Measurements from ENCODE around the gene MEI4.
"Not testable (repeated sequence)": the region's sequence is repeated elsewhere in the genome, so short reads cannot be mapped to it uniquely, and the experiment has no call there.

MEI4 gene

DNA sequence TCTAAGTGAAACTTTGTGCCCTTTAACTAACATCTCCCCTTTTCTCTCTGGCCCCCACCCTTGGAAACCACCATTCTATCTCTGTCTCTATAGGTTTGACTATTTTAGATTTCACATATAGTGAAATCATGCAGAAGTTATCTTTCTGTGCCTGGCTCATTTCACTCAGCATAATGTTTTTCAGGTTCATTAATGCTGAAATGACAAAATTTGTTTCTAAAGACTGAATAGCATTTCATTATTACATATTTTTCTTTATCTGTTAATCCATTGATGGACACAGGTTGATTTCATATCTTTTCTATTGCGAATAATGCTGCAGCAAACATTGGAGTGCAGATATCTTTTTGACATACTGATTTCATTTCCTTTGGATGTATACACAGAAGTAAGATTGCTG is 30.7 kb downstream of the MEI4 start:
- DNase-seq, result no peak

DNA sequence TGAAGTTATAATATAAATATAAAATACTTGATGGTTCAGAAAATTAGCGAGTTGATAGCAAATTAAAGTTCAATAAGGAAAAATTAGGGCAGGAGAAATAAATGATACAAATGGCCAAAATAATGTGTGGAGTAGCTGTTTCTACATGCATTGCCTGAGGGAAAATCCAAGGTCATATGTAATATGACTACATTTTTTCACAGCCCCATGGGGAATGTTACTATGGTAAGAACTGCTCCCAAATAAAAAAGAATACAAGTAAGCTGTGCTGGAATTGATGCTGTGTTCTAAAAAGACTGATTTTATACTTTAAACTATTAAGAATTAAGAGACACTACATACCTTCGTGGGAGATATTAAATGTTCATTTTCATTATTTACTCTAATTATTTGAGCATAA is 34.1 kb downstream of the MEI4 start:
- DNase-seq, result no peak

DNA sequence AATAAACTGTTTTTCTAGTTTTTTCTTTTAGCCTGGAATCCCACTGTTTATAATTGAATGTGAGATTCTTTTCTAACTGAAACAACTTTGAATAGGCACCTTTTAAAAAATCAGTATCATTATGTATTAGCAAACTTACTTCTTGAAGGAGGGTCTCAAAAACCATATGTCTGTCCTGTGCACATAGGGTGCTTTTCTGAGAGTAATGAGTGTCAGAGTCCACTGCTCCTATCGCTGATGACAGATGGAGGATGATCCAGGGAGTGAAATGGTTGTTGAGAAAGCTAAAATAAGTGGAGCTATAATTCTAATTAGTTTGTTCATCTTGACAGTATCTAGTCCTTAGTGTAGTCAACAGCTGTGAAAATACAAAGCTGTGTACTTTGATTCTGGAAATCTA is 35.8 kb downstream of the MEI4 start:
- no peak for DNase-seq

DNA sequence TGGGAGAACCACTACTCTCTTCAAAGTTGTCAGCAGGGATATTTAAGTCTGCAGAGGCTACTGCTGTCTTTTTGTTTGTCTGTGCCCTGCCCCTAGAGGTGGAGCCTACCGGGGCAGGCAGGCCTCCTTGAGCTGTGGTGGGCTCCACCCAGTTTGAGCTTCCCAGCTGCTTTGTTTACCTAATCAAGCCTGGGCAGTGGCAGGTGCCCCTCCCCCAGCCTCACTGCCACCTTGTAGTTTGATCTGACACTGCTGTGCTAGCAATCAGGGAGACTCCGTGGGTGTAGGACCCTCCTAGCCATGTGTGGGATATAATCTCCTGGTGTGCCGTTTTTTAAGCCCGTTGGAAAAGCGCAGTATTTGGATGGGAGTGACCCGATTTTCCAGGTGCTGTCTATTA is 47.3 kb downstream of the MEI4 start:
- DNase-seq, result not testable (repeated sequence)

DNA sequence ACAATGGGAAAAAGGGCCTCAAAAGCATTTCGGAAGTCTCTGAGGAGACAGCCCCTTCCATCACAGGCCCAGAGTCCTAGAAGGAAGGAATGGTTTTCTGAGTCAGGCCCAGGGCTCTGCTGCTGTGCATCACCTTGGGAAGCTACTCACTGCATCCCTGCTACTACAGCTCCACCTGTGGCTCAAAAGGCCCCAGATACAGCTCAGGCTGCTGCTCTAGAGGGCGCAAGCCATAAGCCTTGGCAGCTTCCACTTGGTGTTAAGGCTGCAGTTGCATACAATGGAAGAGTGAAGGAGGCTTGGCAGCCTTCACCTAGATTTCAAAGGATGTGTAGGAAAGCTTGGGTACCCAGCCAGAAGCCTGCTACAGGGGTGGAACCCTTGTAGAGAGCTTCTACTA is 54.8 kb downstream of the MEI4 start:
- no peak for DNase-seq

DNA sequence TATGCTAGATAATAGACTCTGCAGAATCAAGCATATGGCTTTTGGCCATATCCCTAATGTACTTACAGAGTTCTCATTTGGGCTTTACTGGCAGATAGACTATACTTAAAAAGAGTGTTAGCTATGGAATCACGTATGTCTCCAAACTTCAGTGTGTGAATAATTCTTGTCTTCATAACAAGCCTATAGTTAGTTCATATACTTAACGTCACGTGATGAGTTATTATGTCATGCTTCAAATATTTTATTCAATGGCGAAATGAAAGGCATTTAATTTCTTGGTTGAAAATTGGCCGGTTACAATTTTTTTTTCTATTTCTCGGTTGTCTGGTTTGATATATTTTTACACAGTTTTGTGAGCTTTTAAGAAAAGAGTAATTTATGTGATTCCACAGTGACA is 62.7 kb downstream of the MEI4 start:
- DNase-seq, result no peak

DNA sequence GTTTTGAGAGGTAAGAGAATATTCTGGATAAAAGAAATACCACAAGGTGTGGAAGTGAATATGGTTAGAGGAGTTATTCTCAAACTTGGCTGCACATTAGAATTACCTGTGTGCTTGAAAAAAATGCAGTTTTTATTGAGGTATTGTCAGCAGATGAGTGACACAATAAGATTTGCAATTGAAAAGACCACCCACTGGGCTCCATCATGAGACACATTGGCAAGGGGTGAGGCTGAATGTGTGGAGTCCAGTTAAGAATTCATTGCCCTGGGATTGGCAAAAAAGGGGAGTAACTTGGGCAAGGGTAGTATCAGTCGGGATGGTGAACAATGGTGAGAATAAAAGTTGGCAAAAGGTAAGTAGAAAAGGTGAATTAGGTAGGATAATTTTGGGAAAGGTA is 63.5 kb downstream of the MEI4 start:
- DNase-seq, result no peak

DNA sequence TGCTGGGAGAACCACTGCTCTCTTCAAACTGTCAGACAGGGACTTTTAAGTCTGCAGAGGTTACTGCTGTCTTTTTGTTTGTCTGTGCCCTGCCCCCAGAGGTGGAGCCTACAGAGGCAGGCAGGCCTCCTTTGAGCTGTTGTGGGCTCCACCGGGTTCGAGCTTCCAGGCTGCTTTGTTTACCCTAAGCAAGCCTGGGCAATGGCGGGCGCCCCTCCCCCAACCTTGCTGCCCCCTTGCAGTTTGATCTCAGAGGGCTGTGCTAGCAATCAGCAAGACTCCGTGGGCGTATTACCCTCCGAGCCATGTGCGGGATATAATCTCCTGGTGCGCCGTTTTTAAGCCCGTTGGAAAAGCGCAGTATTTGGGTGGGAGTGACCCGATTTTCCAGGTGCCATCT is 83.2 kb downstream of the MEI4 start:
- not testable (repeated sequence) for DNase-seq

DNA sequence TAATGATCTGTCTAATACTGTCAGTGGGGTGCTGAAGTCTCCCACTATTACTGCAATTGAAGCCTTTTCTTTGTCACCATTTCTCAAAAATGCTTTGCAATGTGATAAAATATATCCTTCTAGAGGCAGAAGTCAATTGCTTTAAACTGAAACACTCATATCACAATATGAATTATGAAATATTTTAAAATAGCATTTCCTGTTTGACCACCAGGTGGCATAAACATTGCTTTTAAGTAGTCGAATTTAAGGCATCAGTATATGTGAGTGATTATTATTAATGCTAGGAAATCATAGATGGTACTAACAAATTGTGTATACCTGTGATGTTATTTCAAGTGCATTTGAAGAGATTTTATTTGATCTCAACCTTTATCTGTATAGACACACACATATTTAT is 87.5 kb downstream of the MEI4 start:
- no peak for DNase-seq

DNA sequence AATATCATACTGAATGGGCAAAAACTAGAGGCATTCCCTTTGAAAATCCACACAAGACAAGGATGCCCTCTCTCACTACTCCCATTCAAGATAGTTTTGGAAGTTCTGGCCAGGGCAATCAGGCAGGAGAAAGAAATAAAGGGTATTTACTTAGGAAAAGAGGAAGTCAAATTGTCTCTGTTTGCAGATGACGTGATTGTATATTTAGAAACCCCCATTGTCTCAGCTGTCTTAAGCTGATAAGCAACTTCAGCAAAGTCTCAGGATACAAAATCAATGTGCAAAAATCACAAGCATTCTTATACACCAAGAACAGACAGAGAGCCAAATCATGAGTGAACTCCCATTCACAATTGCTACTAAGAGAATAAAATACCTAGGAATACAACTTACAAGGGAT is 99.3 kb downstream of the MEI4 start:
- DNase-seq, result not testable (repeated sequence)

DNA sequence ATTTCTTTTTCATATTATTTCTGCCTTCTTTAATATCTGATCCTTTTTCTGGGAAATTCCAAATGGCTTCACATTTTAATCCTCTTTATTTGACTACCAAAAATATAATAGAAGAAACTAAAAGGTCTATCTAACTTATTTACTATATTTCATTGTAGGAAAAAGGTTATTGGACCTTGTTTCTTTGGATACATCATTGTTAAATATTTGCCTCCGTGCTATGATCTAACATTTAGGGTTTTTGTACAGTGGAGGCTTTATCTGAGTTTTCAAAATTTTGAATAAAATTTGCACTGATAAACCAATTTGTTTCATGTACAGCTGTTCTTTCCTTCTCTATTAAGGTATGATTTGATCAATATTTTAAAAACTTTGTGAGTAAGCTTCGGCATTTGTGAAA is 109.5 kb downstream of the MEI4 start:
- no peak for DNase-seq

DNA sequence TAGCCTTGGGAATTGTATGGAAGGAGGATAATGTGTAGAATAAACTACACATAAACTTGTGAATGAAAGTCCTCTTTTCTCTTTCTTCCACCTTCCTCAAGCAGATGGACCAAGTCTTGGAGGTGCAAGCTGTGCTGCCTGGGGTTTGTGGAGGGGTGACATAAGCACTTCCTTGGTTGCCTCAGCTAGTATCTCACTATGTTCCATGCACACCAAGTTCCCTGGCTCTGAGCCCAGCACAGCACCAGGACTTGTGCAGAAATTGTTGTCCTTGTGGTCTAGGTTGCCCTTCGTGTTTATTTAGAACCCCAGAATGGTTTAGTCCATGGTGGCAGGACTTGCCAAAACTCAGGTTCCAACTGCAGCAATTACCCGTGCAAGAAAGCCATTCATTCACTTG is 110.3 kb downstream of the MEI4 start:
- no peak for DNase-seq

DNA sequence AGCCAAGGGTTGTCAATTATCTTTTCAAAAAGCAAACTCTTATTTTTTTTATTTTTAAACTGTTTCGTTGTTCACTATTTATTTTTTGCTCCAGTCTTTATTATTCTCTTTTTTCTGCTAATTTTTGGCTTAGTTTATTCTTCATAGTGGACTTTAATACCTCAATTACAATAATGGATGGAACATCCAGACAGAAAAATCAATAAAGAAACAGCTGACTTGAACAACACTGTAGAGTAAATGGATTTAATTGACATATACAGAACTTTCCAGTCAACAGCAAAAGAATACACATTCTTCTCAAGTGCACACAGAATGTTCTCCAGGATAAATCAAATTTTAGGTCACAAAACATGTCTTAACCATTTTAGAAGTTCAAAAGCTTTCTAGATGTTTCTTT is 111.5 kb downstream of the MEI4 start:
- DNase-seq, result no peak

DNA sequence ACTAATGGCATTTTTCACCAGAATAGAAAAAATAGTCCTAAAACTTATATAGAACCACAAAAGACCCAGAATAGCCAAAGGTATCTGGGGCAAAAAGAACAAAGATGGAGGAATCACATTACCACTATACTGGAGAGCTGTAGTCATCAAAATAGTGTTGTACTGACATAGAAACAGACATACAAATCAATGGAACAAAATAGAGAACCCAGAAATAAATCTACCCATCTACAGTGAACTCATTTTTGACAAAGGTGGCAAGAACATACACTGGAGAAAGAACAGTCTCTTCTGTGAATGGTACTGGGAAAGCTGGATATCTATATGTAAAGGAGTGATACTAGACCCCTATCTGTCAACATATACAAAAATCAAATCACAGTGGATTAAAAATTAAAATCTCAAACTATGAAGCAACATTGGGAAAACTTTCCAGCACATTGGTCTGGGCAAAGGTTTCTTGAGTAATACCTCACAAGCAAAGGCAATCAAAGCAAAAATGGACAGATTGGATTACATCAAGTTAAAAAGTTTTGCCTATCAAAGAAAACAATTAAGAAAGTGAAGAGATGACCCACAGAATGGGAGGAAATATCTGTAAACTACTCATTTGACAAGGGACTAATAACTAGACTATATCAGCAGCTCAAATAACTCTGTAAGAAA is 120.5 kb downstream of the MEI4 start:
- DNase-seq, result no peak

DNA sequence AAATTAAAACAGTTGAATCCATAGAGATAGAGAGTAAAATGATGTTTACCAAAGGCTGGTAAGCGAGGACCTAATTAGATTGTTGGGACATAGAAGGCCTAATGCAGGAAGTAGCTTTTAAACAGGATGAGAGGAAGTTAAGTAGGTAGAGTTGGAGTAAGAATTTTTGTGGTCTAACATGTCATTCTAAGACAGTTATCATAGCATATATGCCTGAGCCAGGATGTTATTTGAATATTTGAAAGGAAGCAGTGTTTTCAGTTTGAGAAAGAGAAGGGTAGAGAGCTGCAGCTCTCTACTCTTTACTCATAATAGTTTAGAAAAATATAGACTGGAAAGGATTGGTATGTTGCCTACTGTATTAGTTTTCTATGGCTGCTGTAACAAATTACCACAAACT is 121.6 kb downstream of the MEI4 start:
- DNase-seq, result no peak

DNA sequence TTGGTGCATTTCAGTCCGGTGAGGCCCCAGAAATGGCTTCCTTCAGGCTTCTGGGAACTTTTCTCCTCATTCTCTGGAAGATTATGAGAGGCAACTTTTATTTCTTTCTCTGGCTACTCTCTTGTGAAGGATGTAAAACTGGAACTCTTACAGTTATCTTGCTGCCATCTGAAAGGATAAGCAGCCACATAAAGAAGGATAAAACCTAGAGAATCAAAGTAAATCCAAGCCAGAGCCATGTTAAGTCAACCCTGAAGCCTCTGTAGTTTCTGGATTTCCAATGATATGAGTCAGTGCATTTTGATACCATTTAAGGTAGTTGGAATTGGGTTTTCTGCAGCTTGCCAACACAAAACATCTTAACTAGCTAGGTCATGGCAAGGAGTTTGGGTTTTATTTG is 123.6 kb downstream of the MEI4 start:
- DNase-seq, result no peak

DNA sequence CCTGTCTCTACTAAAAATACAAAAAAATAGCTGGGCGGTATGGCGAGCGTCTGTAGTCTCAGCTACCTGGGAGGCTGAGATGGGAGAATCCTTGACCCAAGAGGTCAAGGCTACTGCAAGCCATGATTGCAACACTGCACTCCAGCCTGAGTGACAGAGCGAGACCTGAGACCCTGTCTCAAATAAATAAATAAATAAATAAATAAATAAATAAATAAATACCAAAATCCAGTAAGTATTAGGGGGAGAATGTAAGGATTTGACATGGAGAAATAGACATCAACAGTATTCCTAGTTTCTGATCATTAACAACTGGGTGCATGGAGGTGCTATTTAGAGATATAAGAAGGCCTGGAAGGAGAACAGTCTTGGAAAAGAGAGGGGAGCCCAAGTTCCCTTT is 125.7 kb downstream of the MEI4 start:
- DNase-seq, result no peak

DNA sequence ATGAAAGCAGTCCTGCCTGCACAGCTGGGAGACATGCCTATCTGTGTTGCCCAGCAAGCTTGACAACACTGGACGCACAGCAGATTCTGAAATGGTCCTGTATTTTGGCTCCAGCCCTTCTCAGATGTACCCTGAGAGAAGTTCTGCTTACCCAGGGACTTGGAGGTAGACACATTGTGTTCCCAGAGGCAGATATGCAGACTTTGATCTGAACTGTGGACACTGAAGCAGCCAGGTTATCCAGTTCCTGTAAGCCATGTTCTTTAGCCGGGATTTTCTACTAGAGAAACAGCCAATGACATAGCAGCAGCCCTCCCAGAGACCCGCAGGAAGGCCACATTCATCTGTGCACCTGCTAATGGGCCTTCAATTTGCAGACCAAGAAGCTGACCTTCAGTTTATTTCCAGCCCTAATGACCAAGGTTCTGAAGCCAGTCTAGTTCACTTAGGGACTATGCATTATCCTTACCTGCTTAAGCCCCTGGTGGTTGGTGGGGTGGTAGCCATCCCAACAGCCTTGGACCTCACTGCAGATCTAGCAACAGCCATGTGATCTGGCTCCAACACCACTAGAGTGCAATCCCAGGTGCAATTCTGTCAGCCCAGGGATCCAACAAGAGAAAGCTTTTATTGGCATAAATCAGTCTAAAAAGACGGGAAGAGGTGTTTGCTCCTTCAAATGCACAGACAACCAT is 134.2 kb downstream of the MEI4 start:
- no peak for DNase-seq

DNA sequence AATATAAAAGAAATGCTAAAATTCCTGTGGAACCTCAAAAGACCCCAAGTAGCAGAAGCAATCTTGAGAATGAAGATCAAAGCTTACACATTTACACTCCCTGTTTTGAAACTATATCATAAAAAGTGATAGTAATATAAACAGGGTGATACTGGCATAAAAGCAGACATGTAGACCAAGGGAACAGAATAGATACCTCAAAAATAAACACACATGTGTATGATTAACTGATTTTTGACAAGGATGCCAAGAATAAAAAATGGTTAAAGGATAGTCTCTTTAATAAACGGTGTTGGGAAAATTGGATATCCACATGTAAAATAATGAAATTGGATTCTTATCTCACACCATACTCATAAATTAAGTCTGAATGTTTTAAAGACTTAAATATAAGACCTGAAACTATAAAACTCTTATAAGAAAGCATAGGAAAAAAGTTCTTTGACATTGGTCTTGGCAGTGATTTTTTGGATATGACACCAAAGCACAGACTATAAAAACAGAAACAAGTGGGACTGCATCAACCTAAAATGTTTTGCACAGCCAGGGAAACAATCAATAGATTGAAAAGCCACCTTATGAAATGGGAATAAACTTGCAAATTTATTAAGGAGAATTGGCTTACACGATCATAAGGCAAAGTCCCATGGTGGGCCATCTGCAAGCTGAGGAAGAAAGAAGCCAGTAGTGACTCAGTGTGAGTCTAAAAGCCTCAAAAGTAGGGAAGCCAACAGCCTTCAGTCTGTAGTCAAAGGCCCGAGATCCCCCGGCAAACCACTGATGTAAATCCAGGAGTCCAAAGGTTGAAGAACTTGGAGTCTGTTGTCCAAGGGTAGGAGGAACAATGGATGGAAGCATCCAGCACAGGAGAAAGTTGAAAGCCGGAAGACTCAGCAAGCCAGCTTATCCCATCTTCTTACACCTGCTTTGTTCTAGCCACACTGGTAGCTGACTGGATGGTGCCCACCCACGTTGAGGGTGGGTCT is 144.3 kb downstream of the MEI4 start:
- no peak for DNase-seq

DNA sequence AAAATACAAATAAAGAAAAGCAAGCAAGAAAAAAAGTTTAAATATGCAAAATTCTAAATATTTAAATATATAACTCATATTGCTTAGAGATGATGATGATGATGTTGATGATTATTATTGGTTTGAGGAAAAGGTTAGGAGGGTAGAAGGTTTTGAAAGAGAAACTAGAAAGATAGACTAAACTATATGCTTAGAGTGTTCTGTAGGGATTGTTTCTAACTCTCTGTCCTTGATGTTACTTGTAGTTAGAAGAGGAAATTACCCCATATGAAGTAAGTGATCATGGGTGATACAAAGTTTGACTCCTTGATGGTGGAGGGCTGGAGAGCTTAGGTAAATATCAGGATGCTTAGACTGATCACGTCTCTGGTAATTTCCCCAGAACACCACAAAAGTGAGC is 159.5 kb downstream of the MEI4 start:
- no peak for DNase-seq

DNA sequence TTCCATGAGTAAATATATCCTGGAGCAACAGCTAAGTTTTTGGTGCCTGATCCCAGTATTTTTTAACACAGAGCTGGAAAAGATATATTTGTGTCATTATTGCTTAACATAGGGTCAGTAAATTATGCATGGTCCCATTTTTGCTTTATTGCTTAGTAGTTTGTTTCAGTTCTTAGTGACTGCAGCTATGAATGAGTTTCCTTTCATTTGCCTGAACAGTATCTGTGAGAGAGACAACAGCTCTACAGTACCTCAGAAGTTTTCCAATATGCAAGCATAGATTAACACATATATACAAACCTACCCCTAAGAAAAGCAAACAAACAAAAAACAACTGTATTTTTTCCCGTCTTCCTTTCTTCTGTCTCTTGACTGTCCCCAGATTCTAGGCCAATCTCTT is 160.3 kb downstream of the MEI4 start:
- DNase-seq, result no peak

DNA sequence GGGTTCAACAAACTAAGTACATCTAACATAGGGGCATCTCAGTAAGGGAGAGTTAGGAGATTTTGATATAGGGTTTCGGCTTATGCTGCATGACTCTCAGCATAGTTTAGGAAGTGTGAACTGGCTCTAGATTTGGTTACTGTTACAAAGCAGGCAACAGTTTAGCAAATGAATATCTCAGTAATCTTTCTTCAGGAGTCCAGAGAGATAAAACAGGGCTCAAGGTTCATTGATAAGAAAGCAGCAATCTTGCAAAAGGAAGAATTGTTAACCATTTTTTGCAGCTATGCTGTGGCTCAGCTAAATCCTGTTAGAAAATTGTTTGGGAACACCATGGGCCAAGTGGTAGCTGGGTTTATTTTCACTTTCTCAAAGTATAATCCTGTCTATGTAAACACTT is 161.3 kb downstream of the MEI4 start:
- no peak for DNase-seq

DNA sequence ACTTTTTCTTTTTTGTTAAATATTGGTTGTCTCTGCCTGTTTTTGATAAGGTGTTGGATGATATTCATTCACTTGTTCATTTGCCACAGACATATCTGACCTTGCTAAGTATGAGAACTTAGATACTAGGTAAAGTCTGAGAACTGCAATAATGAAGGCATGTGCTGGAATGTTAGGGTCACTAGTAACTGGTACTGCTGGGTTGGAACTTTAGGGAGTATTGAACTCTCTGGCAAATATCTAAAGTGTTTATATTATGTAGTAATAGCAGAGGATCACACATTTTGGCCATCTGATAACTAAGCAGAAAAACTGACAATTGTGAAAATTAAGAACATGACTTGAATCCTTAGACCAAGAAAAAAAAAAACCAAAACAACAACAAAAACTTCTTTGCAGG is 162.7 kb downstream of the MEI4 start:
- DNase-seq, result no peak

DNA sequence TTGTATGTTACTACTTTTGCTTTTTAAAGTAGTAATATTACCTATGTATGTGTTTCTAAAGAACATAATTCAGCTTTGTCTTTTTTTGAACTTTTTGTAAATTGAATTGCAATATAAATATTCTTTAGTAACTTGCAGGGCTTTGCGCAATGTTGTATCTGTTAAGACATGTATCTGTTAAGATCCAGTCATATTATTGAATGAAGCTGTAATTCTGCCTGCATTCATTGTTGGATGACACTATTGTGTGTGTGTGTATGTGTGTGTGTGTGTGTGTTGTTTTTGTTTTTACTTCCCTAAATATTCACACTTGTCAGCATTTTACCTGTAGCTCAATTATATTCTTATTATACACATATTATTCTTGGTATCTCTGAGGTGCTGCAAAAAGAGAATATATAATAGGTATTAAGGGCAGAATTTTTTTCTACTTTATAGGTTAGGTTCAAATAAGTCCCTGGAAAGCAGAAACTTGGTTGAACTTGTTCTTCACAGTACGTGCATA is 164.0 kb downstream of the MEI4 start:
- DNase-seq, result no peak
